Caki2 (cell line): ENCODE data around the gene UCN3. TPM values are rescaled to one million over a fixed set of nuclear protein-coding genes. Genes with fewer than 3 reads are reported as not detected.

Experiments used
- DNase-seq: peaks from one replicate; pipeline ENCODE4 v3.0.0-alpha.2; 2015; ENCODE audit warnings: low read depth
- in situ Hi-C: cut with HindIII; loops from 2 replicates; pipeline ENCODE4 v1.10.0; 2016; ENCODE audit warnings: low sequenced_read_pairs, low pct_unique_long_range_greater_than_20kb, mixed read lengths
- total RNA-seq: library from RNA; depleted of rRNA; stranded (reverse); fragments of >200 nt; shearing (Covaris generic); gene quantifications from 2 replicates; pipeline ENCODE4 v1.2.3, GENCODE V29; 2014; ENCODE audit warnings: low replicate concordance; rRNA removed

The UCN3 gene
- total RNA-seq, result not detected in 2 replicates

- DNase-seq, result no peak
- in situ Hi-C loops, result no loop called here
Measured at GRCh38 chr10:5364890-5365338, at the start of gene UCN3. UCN3 (plus strand) TSS chr10:5364966; CDS start chr10:5373721, 8,755 bp downstream.

- peak; percentile 93 for DNase-seq
- in situ Hi-C loops, result no loop called here
Measured at GRCh38 chr10:5317547-5318107, 47.1 kb upstream of the UCN3 start.

GRCh38 chr10:5318148-5318547 is 46.6 kb upstream of the UCN3 start:
- in situ Hi-C loops, result no loop called here
- no peak for DNase-seq

- in situ Hi-C loops, result no loop called here
- DNase-seq, result no peak
Measured at GRCh38 chr10:5319863-5320262, 44.9 kb upstream of the UCN3 start.

DNA sequence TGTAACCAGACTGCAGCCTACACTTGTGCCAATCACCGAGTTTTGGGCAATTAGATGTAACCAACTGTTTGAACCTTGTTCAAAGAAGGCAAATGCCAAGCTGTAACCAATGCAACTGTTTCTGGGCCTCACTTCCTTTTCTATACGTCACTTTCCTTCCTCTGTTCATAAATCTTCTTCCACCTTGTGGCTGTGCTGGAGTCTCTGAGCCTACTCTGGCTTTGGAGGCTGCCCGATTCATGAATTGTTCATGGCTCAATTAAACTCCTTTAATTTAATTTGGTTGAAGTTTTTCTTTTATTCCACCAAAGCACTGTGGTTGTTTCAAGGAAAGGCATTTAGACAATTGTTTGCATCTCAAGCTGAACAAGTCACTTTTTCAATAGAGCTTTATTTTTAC is 43.5 kb upstream of the UCN3 start:
- DNase-seq, result no peak
- in situ Hi-C loops, result no loop called here

GRCh38 chr10:5323446-5323845 is 41.3 kb upstream of the UCN3 start:
- in situ Hi-C loops, result no loop called here
- no peak for DNase-seq

- DNase-seq, result no peak
- in situ Hi-C loops, result no loop called here
Measured at GRCh38 chr10:5325076-5325475, 39.7 kb upstream of the UCN3 start.

- in situ Hi-C loops, result no loop called here
Measured at GRCh38 chr10:5334196-5334880, 30.4 kb upstream of the UCN3 start.

DNA sequence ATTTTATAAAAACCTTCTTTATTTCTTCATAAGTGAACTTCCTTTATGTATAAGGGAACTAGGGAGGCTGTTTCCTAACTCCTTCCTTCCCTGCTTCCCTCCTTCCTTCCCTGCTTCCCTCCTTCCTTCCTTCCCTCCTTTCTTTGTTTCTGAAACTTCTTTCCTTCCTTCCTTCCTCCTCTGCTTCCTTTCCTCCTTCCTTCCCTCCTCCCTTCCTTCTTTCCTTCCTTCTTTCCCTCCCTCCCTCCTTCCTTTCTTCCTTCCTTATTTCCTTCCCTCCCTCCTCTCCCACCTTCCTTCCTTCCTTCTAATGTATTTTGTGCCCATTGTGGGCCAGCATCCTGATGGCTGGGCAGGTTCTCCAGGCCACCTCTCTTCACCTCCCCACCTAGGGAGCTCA is 26.8 kb upstream of the UCN3 start:
- DNase-seq, result no peak
- in situ Hi-C loops, result no loop called here

More at GRCh38 chr10:5334196-5334880, 30.4 kb upstream of the UCN3 start:
- no peak for DNase-seq

- in situ Hi-C loops, result no loop called here
- DNase-seq, result no peak
Measured at GRCh38 chr10:5343092-5343491, 21.7 kb upstream of the UCN3 start.

GRCh38 chr10:5343561-5343960 is 21.2 kb upstream of the UCN3 start:
- in situ Hi-C loops, result no loop called here

DNA sequence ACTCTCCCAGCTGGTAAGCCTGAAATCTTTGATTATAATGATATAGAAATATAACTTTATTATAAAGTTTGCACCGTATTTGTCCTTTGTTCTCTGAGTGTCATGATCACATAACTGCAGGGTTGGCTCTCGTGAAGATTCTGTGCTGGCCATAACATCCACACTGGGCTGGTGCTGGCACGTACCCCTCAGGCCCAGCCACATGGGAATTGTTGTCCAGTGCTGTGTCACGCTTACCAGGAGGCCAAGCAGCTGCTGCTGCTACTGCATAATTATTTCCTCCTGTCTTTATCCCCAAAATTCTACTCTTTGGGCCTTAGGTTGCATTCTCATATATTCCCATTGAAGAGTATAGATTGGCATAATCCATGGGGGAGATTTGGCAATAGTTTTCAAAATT is 20.8 kb upstream of the UCN3 start:
- DNase-seq, result no peak
- in situ Hi-C loops, result no loop called here

More at GRCh38 chr10:5343561-5343960, 21.2 kb upstream of the UCN3 start:
- DNase-seq, result no peak

DNA sequence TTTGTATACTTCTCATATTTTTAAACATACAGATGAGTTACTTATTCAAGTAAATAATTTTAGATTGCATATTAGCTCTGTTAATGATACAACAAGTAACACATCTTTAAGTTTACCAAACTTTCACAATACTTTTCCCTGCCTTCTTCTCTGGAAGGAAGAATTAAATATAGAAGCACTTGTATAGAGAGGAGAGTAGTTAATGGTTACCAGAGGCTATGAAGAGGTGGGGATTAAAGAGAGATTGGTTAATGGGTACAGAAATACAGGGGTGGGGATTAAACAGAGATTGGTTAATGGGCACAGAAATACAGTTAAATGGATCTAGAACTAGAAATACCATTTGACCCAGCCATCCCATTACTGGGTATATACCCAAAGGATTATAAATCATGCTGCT is 20.0 kb upstream of the UCN3 start:
- in situ Hi-C loops, result no loop called here
- no peak for DNase-seq

GRCh38 chr10:5346881-5347280 is 17.9 kb upstream of the UCN3 start:
- DNase-seq, result no peak
- in situ Hi-C loops, result no loop called here

DNA sequence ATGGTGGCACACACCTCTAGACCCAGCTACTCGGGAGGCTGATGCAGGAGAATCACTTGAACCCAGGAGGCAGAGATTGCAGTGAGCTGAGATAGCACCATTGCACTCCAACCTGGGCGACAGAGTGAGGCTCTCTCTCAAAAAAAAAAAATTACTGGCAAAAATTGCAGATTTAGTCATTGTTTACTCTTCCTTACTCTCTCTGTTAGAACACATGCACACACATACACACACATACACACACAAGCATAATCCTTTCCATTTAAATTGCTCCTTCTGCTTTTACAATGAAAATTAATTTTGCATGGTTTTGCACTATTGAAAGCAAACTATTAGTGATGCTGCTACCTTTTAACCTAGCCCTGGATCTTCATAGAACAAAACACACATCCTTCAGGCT is 15.4 kb upstream of the UCN3 start:
- in situ Hi-C loops, result no loop called here
- DNase-seq, result no peak

GRCh38 chr10:5354068-5354467 is 10.7 kb upstream of the UCN3 start:
- DNase-seq, result no peak
- in situ Hi-C loops, result no loop called here

GRCh38 chr10:5355594-5356301 is 9.0 kb upstream of the UCN3 start:
- DNase-seq, result no peak
- in situ Hi-C loops, result no loop called here

- DNase-seq, result no peak
- in situ Hi-C loops, result no loop called here
Measured at GRCh38 chr10:5356302-5356763, 8.4 kb upstream of the UCN3 start.

- in situ Hi-C loops, result no loop called here
- DNase-seq, result no peak
Measured at GRCh38 chr10:5360318-5360915, 4.3 kb upstream of the UCN3 start.
